Measurements from ENCODE around the gene SLC9A9.

DNA sequence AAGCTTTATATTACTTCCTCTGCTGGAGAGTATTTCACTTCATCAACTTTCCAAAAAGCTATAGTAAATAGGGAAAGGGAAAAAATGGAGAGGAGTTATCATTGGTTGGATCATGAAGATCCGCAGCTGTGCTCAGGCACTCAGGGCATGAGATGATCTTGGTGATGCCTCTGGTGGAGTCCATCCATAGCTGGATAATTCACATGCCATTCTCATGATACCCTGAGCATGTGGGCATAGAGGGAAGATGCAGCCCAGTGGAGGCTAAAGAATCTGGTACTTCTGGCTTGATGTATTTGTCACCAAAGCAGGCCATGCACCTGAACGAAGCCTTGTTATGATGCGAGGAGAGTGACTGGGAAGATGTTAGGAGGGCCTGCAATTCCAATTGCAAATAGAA lies 578.5 kb downstream of the SLC9A9 start:
- TF ChIP-seq, protein P1, sequence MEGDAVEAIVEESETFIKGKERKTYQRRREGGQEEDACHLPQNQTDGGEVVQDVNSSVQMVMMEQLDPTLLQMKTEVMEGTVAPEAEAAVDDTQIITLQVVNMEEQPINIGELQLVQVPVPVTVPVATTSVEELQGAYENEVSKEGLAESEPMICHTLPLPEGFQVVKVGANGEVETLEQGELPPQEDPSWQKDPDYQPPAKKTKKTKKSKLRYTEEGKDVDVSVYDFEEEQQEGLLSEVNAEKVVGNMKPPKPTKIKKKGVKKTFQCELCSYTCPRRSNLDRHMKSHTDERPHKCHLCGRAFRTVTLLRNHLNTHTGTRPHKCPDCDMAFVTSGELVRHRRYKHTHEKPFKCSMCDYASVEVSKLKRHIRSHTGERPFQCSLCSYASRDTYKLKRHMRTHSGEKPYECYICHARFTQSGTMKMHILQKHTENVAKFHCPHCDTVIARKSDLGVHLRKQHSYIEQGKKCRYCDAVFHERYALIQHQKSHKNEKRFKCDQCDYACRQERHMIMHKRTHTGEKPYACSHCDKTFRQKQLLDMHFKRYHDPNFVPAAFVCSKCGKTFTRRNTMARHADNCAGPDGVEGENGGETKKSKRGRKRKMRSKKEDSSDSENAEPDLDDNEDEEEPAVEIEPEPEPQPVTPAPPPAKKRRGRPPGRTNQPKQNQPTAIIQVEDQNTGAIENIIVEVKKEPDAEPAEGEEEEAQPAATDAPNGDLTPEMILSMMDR (IDR thresholded peaks at IDR 0.05; ENCODE audit: borderline replicate concordance, extremely low read depth, low read length, poor library complexity, severe bottlenecking) = no peak
- TF ChIP-seq EZH2 (IDR thresholded peaks at IDR 0.05; ENCODE audit: borderline replicate concordance, low read depth, low read length, severe bottlenecking) = no peak

Measured in DND-41 (cell line).